NB4 (cell line): ENCODE data around the gene NDUFAF7.

Source experiments
- MYC ChIP-seq: IDR thresholded peaks from 2 replicates; pipeline ENCODE4 v1.6.1; 2011; ENCODE audit warnings: low read depth, low read length
- POLR2A ChIP-seq: IDR thresholded peaks from 2 replicates; pipeline ENCODE4 v1.6.1; 2011; ENCODE audit warnings: mild to moderate bottlenecking; ENCODE audit not compliant: insufficient read length; ENCODE audit errors: extremely low read depth
- TF ChIP-seq, protein P1 (sequence below): IDR thresholded peaks from one replicate; pipeline ENCODE4 v1.5.1; 2012; ENCODE audit warnings: low read depth, low read length
- TF ChIP-seq, protein P2 (sequence below): IDR thresholded peaks from 2 replicates; pipeline ENCODE4 v1.6.1; 2011; ENCODE audit warnings: low read depth, low read length

DNA sequence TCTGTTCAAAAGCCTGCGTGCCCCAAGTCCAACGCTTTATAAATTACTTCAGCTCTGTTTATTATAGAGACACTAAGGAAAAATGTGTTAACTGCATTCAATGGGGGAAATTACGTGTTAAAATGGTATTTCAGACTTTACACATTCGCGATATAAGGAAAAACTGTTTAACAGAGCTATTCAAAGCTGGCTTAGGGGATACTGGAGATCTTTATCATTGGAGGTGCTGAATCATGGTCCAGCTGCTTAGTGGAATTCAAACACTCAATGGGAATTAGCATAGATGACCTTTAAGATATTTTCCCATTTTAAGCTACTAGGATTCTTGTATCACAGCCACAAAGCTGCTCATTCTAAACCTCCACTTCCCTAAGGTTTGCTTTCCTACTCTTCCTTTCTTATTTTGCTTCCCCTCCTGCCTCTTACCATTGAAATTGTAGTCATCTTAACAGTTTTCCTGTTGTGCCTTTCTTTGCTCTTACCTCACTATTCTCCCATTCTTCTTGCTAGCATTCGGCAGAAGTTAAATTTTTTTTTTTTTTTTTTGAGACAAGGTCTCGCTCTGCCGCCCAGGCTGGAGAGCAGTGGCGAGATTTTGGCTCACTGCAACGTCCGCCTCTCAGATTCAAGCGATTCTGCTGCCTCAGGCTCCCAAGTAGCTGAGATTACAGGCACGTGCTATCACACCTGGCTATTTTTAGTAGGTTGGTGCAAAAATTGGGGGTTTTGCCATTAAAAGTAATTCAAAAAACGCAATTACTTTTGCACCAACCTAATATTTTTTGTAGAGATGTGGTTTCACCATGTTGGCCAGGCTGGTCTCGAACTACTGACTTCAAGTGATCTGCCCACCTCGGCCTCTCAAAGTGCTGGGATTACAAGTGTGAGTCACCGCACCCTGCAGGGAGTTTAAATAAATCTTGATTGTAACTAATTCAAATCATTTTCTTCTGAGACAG is 49.5 kb upstream of the NDUFAF7 start:
- no peak for TF ChIP-seq POLR2A
- TF ChIP-seq, protein P1, sequence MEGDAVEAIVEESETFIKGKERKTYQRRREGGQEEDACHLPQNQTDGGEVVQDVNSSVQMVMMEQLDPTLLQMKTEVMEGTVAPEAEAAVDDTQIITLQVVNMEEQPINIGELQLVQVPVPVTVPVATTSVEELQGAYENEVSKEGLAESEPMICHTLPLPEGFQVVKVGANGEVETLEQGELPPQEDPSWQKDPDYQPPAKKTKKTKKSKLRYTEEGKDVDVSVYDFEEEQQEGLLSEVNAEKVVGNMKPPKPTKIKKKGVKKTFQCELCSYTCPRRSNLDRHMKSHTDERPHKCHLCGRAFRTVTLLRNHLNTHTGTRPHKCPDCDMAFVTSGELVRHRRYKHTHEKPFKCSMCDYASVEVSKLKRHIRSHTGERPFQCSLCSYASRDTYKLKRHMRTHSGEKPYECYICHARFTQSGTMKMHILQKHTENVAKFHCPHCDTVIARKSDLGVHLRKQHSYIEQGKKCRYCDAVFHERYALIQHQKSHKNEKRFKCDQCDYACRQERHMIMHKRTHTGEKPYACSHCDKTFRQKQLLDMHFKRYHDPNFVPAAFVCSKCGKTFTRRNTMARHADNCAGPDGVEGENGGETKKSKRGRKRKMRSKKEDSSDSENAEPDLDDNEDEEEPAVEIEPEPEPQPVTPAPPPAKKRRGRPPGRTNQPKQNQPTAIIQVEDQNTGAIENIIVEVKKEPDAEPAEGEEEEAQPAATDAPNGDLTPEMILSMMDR, result no peak
- TF ChIP-seq, protein P2, sequence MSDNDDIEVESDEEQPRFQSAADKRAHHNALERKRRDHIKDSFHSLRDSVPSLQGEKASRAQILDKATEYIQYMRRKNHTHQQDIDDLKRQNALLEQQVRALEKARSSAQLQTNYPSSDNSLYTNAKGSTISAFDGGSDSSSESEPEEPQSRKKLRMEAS, result no peak
- TF ChIP-seq MYC, result no peak
